ENCODE data around the gene C16orf46. TPM values are rescaled to one million over a fixed set of nuclear protein-coding genes. Genes with fewer than 3 reads are reported as not detected.

The C16orf46 gene
- total RNA-seq, 2 donors from 2014 or later: 0.91 TPM; not detected in 1

- ATAC-seq (replicated peaks in 1 of 2) (peak; percentile 95 to 96), DNase-seq (peak; percentile 89 to 96)
- Mint-ChIP-seq H3K9me3 (no peaks in the 10 kb centered on the region), H3K4me3 (peak within 1 kb of the TSS; percentile 87 to 92), H3K27me3 (ENCODE audit: low read depth) (no peaks in the 10 kb centered on the region), H3K4me1 (ENCODE audit: low read depth) (peaks cover 27% of the 10 kb centered on the region), H3K27ac (no peak within 1 kb of the TSS), H3K36me3 (ENCODE audit: insufficient read depth in 2 of 2) (peaks cover 3 to 7% of the 10 kb centered on the region in 2 donors)
These were observed 41.6 kb downstream of the C16orf46 start, which contains the start of gene ATMIN for GRCh38 chr16:81035398-81035974. Gene ATMIN, plus strand, starts transcription at chr16:81035842. Its CDS starts 29 bp downstream, at chr16:81035871.

- H3K4me3 Mint-ChIP-seq: no peak overlapping the region
- peaks cover 17 to 37% of the 10 kb centered on the region in 2 donors for H3K36me3 Mint-ChIP-seq (ENCODE audit: insufficient read depth in 2 of 2)
- H3K4me1 Mint-ChIP-seq (ENCODE audit: low read depth): peaks cover 7% of the 10 kb centered on the region
- H3K27ac Mint-ChIP-seq: peak overlapping the region; percentile 38
- DNase-seq (peak; percentile 12 to 20), ATAC-seq (replicated peaks in 1 of 2) (peak; percentile 54 to 58)
- H3K27me3 Mint-ChIP-seq (ENCODE audit: low read depth): no peaks in the 10 kb centered on the region
- H3K9me3 Mint-ChIP-seq: peaks cover 3% of the 10 kb centered on the region in 2 donors
These were observed 47.0 kb downstream of the C16orf46 start for GRCh38 chr16:81029930-81030604.

- DNase-seq (no peak), ATAC-seq (replicated peaks in 1 of 2) (no peak)
- Mint-ChIP-seq H3K4me3 (no peak overlapping the region), H3K4me1 (ENCODE audit: low read depth) (peaks cover 4% of the 10 kb centered on the region), H3K27ac (no peak overlapping the region), H3K9me3 (peaks cover 3% of the 10 kb centered on the region in 2 donors), H3K27me3 (ENCODE audit: low read depth) (no peaks in the 10 kb centered on the region), H3K36me3 (ENCODE audit: insufficient read depth in 2 of 2) (peaks cover 14 to 44% of the 10 kb centered on the region in 2 donors)
These were observed 50.6 kb downstream of the C16orf46 start for GRCh38 chr16:81026429-81026828.

- no peak overlapping the region for H3K27ac Mint-ChIP-seq
- DNase-seq: no peak
- no peak overlapping the region for H3K4me3 Mint-ChIP-seq
- H3K4me1 Mint-ChIP-seq (ENCODE audit: low read depth): peaks cover 10% of the 10 kb centered on the region
- no peaks in the 10 kb centered on the region for H3K27me3 Mint-ChIP-seq (ENCODE audit: low read depth)
- H3K9me3 Mint-ChIP-seq: no peaks in the 10 kb centered on the region
- peaks cover 5 to 43% of the 10 kb centered on the region in 2 donors for H3K36me3 Mint-ChIP-seq (ENCODE audit: insufficient read depth in 2 of 2)
- ATAC-seq (replicated peaks in 1 of 2): no peak
These were observed 58.5 kb downstream of the C16orf46 start for GRCh38 chr16:81018496-81018895.

GRCh38 chr16:81014672-81015071 is 62.4 kb downstream of the C16orf46 start:
- Mint-ChIP-seq H3K36me3 (ENCODE audit: insufficient read depth in 2 of 2) (peaks cover 11 to 52% of the 10 kb centered on the region in 2 donors), H3K4me3 (no peak overlapping the region), H3K27ac (no peak overlapping the region), H3K27me3 (ENCODE audit: low read depth) (no peaks in the 10 kb centered on the region), H3K4me1 (ENCODE audit: low read depth) (peaks cover 22% of the 10 kb centered on the region), H3K9me3 (no peaks in the 10 kb centered on the region)
- peak; percentile 62 to 80 for ATAC-seq (replicated peaks in 1 of 2)
- DNase-seq: no peak

- Mint-ChIP-seq H3K36me3 (ENCODE audit: insufficient read depth in 2 of 2) (peaks cover 6 to 41% of the 10 kb centered on the region in 2 donors), H3K4me1 (ENCODE audit: low read depth) (peaks cover 39% of the 10 kb centered on the region), H3K27ac (no peak overlapping the region), H3K4me3 (peak overlapping the region in 1 of 2 donors; percentile 34), H3K9me3 (no peaks in the 10 kb centered on the region), H3K27me3 (ENCODE audit: low read depth) (no peaks in the 10 kb centered on the region)
- no peak for ATAC-seq (replicated peaks in 1 of 2)
- no peak for DNase-seq
These were observed 64.1 kb downstream of the C16orf46 start for GRCh38 chr16:81012974-81013373.

Other genes starting within 250 kb of the C16orf46 start
- 100 to 1,000 TPM; 114 to 121 TPM for gene CMC2, start 70.4 kb downstream of the C16orf46 start, total RNA-seq
- 10 to 100 TPM; 62.0 to 64.1 TPM for gene CENPN, start 70.0 kb downstream of the C16orf46 start, total RNA-seq
- 10 to 100 TPM; 19.2 to 23.9 TPM for gene ATMIN, start 41.4 kb downstream of the C16orf46 start, total RNA-seq
- gene GCSH, start 19.2 kb upstream of the C16orf46 start, total RNA-seq: 10 to 100 TPM; 12.4 to 12.6 TPM
- gene BCO1, start 161.5 kb upstream of the C16orf46 start, total RNA-seq: not detected
- gene GAN, start 237.7 kb upstream of the C16orf46 start, total RNA-seq: 10 to 100 TPM; 21.6 to 22.0 TPM